CD4-positive, alpha-beta memory T cell (primary cell): Measurements from ENCODE around the gene GPR183. TPM values are rescaled to one million over a fixed set of nuclear protein-coding genes. Genes with fewer than 3 reads are reported as not detected.

Experiments used
- CTCF ChIA-PET: fragments of 350-600 bp; sonication (Branson Sonifier 250); formaldehyde crosslinking; loops from one replicate; lab custom pipeline; 2021; ENCODE audit warnings: inconsistent platforms; ENCODE audit not compliant: partially characterized antibody; lab: Charles Lee
- POLR2A ChIA-PET: fragments of 350-600 bp; sonication (Branson Sonifier 250); formaldehyde crosslinking; loops from one replicate; lab custom pipeline; 2021; ENCODE audit not compliant: partially characterized antibody; lab: Charles Lee
- DNase-seq, 5 donors: peaks; one replicate each; pipeline versions ENCODE4 v3.0.0 to v3.0.0-alpha.2; 2020 to 2022; ENCODE audit warnings: mixed read lengths in 1 of 5
- H3K27ac ChIP-seq: one replicate; pipeline ENCODE4 v1.7.0; 2013; ENCODE audit warnings: low read depth, low read length
- H3K27me3 ChIP-seq: 2 replicates; pipeline ENCODE4 v1.7.0; 2013; ENCODE audit warnings: mild to moderate bottlenecking, low read length, moderate library complexity; ENCODE audit not compliant: insufficient read depth
- H3K36me3 ChIP-seq: 2 replicates; pipeline ENCODE4 v1.7.0; 2013; ENCODE audit warnings: mild to moderate bottlenecking, low read length, moderate library complexity; ENCODE audit not compliant: insufficient read depth
- H3K4me1 ChIP-seq: 2 replicates; pipeline ENCODE4 v1.7.0; 2013; ENCODE audit warnings: mild to moderate bottlenecking, low read length, moderate library complexity; ENCODE audit not compliant: insufficient read depth
- H3K4me3 ChIP-seq, 2 donors: one replicate each; pipeline ENCODE4 v1.7.0; 2013; ENCODE audit warnings: low read length in 2 of 2, mild to moderate bottlenecking in 1 of 2
- H3K9me3 ChIP-seq, 2 donors: one replicate each; pipeline ENCODE4 v1.7.0; 2013; ENCODE audit warnings: low read length in 2 of 2, control low read depth in 1 of 2; ENCODE audit not compliant: control insufficient read depth in 1 of 2
- H3K27ac Mint-ChIP-seq, 7 donors: one replicate each; pipeline ENCODE4 v1.8.0; 2020 to 2021; ENCODE audit warnings: mixed read lengths in 7 of 7, mild to moderate bottlenecking in 6 of 7, inconsistent platforms in 3 of 7, moderate library complexity in 3 of 7
- H3K27me3 Mint-ChIP-seq, 2 donors: one replicate each; pipeline ENCODE4 v1.8.0; 2020 to 2021; ENCODE audit warnings: mixed read lengths in 2 of 2
- H3K36me3 Mint-ChIP-seq, 2 donors: one replicate each; pipeline ENCODE4 v1.8.0; 2020 to 2021; ENCODE audit warnings: mixed read lengths in 2 of 2, inconsistent platforms in 1 of 2, mild to moderate bottlenecking in 1 of 2
- H3K4me1 Mint-ChIP-seq, 4 donors: one replicate each; pipeline ENCODE4 v1.8.0; 2020 to 2021; ENCODE audit warnings: mixed read lengths in 4 of 4, mild to moderate bottlenecking in 1 of 4
- H3K4me3 Mint-ChIP-seq, 8 donors: one replicate each; pipeline ENCODE4 v1.8.0; 2020 to 2021; ENCODE audit warnings: mixed read lengths in 8 of 8, mild to moderate bottlenecking in 7 of 8, moderate library complexity in 6 of 8, inconsistent platforms in 3 of 8
- H3K9me3 Mint-ChIP-seq, 8 donors: one replicate each; pipeline ENCODE4 v1.8.0; 2020 to 2021; ENCODE audit warnings: mixed read lengths in 8 of 8, mild to moderate bottlenecking in 5 of 8, inconsistent platforms in 3 of 8, moderate library complexity in 1 of 8
- intact Hi-C: fragments of 100-400 bp; cut with micrococcal nuclease; formaldehyde crosslinking; loops from one replicate; pipeline ENCODE4 v1.15.1; 2023
- polyA plus RNA-seq, 2 donors: library from polyadenylated mRNA; unstranded; fragments of 300-500 nt; fragmentation: Illumina TruSeq; gene quantifications; one replicate each; pipeline ENCODE4 v1.2.3, GENCODE V29; 2021
- total RNA-seq, 2 experiments: library from RNA; stranded (reverse); gene quantifications; one replicate each; pipeline ENCODE4 v1.2.3, GENCODE V29; 2021

Gene GPR183
- total and polyA plus RNA-seq, 4 experiments from 2014 or later: 203 to 954 (median 383) TPM

DNA sequence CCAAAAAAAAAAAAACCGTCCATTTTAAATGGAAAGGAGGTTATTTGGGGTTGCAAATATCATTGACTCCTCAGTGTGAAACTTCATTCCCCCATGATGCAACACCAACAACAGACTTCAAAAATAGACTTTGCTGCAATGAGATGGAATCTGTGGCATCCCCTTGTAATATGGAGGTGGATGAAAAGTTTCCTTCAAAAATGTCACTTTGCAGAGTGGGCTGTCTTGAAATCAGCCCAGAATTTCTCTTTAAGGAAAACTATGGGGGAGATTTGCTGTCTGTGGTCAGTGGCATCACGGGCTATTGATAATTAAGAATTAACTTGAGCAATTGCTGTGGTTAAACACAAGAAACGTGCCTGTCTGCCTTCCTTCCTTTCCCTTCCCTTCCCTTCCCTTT is 50.5 kb downstream of the GPR183 start:
- Histone ChIP-seq H3K9me3 (no peaks in the 10 kb centered on the region), H3K27ac (peak overlapping the region; percentile 39), H3K4me3 (peak overlapping the region; percentile 58 to 63), H3K36me3 (peaks cover 11% of the 10 kb centered on the region), H3K27me3 (no peaks in the 10 kb centered on the region), H3K4me1 (peaks cover 55% of the 10 kb centered on the region)
- Mint-ChIP-seq H3K9me3 (peaks cover 0 to 2% (median 0%) of the 10 kb centered on the region in 8 donors), H3K4me3 (peak overlapping the region; percentile 80 to 91 (median 84)), H3K27ac (peak overlapping the region; percentile 57 to 90 (median 74)), H3K27me3 (no peaks in the 10 kb centered on the region), H3K36me3 (peaks cover 26 to 43% of the 10 kb centered on the region in 2 donors), H3K4me1 (peaks cover 48 to 78% (median 58%) of the 10 kb centered on the region in 4 donors)
- ChIA-PET CTCF (interaction anchor here (0.6 to 5.1 kb wide), 11 partner anchors 8 to 387 kb away, joined by 3 to 77 read pairs (median 6); partner anchors contain the start of gene UBAC2), POLR2A (interaction anchor here (0.6 to 4.7 kb wide), 13 partner anchors 9 to 244 kb away, joined by 3 to 152 read pairs (median 5); partner anchors contain the start of genes TM9SF2 and UBAC2)
- DNase-seq: peak in 1 of 5 donors; percentile 38
- intact Hi-C loops: loop anchor here (1.0 to 5.0 kb wide), 3 partner anchors 18 to 169 kb away; no protein-coding TSS in a partner anchor

DNA sequence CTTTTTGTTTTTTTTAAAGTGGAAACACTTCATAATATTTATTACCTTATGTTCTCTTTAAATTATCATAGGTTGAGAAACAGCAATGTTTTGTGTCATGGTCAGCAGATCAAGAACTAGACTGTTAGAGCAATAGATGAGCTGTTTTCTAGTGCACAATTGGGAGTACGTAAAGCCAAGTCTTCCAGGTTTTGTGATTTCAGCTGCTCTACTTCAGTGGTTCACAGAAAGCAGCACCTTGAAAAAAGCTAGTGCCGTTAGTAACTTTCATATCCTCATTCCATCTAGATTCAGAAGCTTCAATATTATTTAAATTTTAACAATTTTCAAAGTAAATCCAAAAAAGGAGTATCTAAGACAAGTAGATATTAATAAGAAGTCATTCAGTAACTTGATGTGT is 50.9 kb downstream of the GPR183 start:
- Mint-ChIP-seq H3K4me3 (peak overlapping the region; percentile 80 to 91 (median 84)), H3K9me3 (peaks cover 0 to 2% (median 0%) of the 10 kb centered on the region in 8 donors), H3K36me3 (peaks cover 28 to 43% of the 10 kb centered on the region in 2 donors), H3K27me3 (no peaks in the 10 kb centered on the region), H3K4me1 (peaks cover 49 to 78% (median 60%) of the 10 kb centered on the region in 4 donors), H3K27ac (peak overlapping the region; percentile 57 to 90 (median 74))
- H3K27me3 ChIP-seq: no peaks in the 10 kb centered on the region
- H3K9me3 ChIP-seq: no peaks in the 10 kb centered on the region
- DNase-seq: no peak
- H3K4me1 ChIP-seq: peaks cover 59% of the 10 kb centered on the region
- intact Hi-C loops: loop anchor here (1.0 to 5.0 kb wide), 3 partner anchors 17 to 169 kb away; no protein-coding TSS in a partner anchor
- ChIA-PET CTCF (interaction anchor here (0.5 to 5.1 kb wide), 14 partner anchors 8 to 387 kb away, joined by 3 to 77 read pairs (median 4); partner anchors contain the start of gene UBAC2), POLR2A (interaction anchor here (0.6 to 4.7 kb wide), 14 partner anchors 10 to 205 kb away, joined by 3 to 152 read pairs (median 4); partner anchors contain the start of gene UBAC2)
- H3K4me3 ChIP-seq: peak overlapping the region in 1 of 2 donors; percentile 63
- H3K36me3 ChIP-seq: peaks cover 11% of the 10 kb centered on the region
- peak overlapping the region; percentile 39 for H3K27ac ChIP-seq

- H3K27ac Mint-ChIP-seq: peak overlapping the region; percentile 5 to 90 (median 80)
- Histone ChIP-seq H3K27me3 (no peaks in the 10 kb centered on the region), H3K9me3 (no peaks in the 10 kb centered on the region), H3K4me1 (peaks cover 55% of the 10 kb centered on the region), H3K27ac (no peak overlapping the region), H3K36me3 (peaks cover 11% of the 10 kb centered on the region), H3K4me3 (no peak overlapping the region)
- ChIA-PET CTCF (interaction anchor here (1.0 to 5.1 kb wide), 9 partner anchors 10 to 182 kb away, joined by 3 to 77 read pairs (median 7); partner anchors contain the start of gene UBAC2), POLR2A (interaction anchor here (0.8 to 4.7 kb wide), 11 partner anchors 10 to 204 kb away, joined by 3 to 152 read pairs (median 4); partner anchors contain the start of gene UBAC2)
- intact Hi-C loops: loop anchor here (5.0 kb wide), 1 partner anchor 168 kb away; no protein-coding TSS in a partner anchor
- H3K27me3 Mint-ChIP-seq: no peaks in the 10 kb centered on the region
- H3K36me3 Mint-ChIP-seq: peaks cover 35 to 45% of the 10 kb centered on the region in 2 donors
- peaks cover 49 to 78% (median 59%) of the 10 kb centered on the region in 4 donors for H3K4me1 Mint-ChIP-seq
- DNase-seq: no peak
- peak overlapping the region in 7 of 8 donors; percentile 9 to 91 (median 80) for H3K4me3 Mint-ChIP-seq
- H3K9me3 Mint-ChIP-seq: peaks cover 0 to 2% (median 0%) of the 10 kb centered on the region in 8 donors
Measured at GRCh38 chr13:99255271-99255670, 51.9 kb downstream of the GPR183 start.

- ChIA-PET CTCF (interaction anchor here (1.0 to 5.1 kb wide), 7 partner anchors 9 to 182 kb away, joined by 3 to 77 read pairs (median 5); partner anchors contain the start of gene UBAC2), POLR2A (interaction anchor here (1.0 to 4.7 kb wide), 8 partner anchors 10 to 73 kb away, joined by 3 to 152 read pairs (median 4); partner anchors contain the start of gene UBAC2)
- Histone ChIP-seq H3K4me1 (peaks cover 55% of the 10 kb centered on the region), H3K27me3 (no peaks in the 10 kb centered on the region), H3K4me3 (no peak overlapping the region), H3K27ac (no peak overlapping the region), H3K9me3 (no peaks in the 10 kb centered on the region), H3K36me3 (peaks cover 11% of the 10 kb centered on the region)
- intact Hi-C loops: loop anchor here (5.0 kb wide), 1 partner anchor 168 kb away; no protein-coding TSS in a partner anchor
- peak overlapping the region in 6 of 8 donors; percentile 9 to 91 (median 68) for H3K4me3 Mint-ChIP-seq
- H3K27ac Mint-ChIP-seq: peak overlapping the region; percentile 20 to 90 (median 80)
- DNase-seq: no peak
- peaks cover 49 to 78% (median 59%) of the 10 kb centered on the region in 4 donors for H3K4me1 Mint-ChIP-seq
- H3K9me3 Mint-ChIP-seq: no peaks in the 10 kb centered on the region
- no peaks in the 10 kb centered on the region for H3K27me3 Mint-ChIP-seq
- H3K36me3 Mint-ChIP-seq: peaks cover 39 to 49% of the 10 kb centered on the region in 2 donors
Measured at GRCh38 chr13:99254830-99255229, 52.4 kb downstream of the GPR183 start.

DNA sequence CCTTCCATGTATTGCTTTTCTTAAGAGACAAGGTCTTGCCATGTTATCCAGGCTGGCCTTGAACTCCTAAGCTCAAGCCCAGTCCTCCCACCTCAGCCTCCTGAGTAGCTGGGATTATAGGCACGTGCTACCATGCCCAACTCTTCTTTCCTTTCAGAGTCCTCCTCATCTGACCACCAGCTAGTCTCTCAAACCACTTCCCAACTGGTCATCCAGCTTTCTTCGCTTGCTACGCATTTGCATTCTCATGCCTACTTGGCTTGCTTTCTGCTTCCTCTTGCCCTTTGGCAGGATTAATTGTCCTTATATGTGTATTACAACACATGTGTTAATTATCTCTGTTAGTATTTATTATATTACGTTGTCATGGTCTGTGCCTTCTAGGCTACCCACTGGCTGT is 55.3 kb downstream of the GPR183 start:
- H3K27ac ChIP-seq: no peak overlapping the region
- H3K9me3 Mint-ChIP-seq: no peaks in the 10 kb centered on the region
- no peaks in the 10 kb centered on the region for H3K27me3 ChIP-seq
- H3K36me3 ChIP-seq: peaks cover 11% of the 10 kb centered on the region
- peaks cover 60 to 65% of the 10 kb centered on the region in 2 donors for H3K36me3 Mint-ChIP-seq
- H3K4me1 Mint-ChIP-seq: peaks cover 45 to 70% (median 53%) of the 10 kb centered on the region in 4 donors
- peak overlapping the region in 6 of 7 donors; percentile 29 to 86 (median 67) for H3K27ac Mint-ChIP-seq
- intact Hi-C loops: no loop called here
- CTCF ChIA-PET: interaction anchor here (0.9 to 2.1 kb wide), 6 partner anchors 9 to 185 kb away, joined by 3 to 10 read pairs (median 4); partner anchors contain the start of gene UBAC2
- POLR2A ChIA-PET: interaction anchor here (0.7 to 1.2 kb wide), 3 partner anchors 14 to 51 kb away, joined by 3 to 13 read pairs (median 3); partner anchors contain the start of gene UBAC2
- peak overlapping the region in 2 of 8 donors; percentile 30 to 71 for H3K4me3 Mint-ChIP-seq
- no peak overlapping the region for H3K4me3 ChIP-seq
- H3K27me3 Mint-ChIP-seq: no peaks in the 10 kb centered on the region
- DNase-seq: no peak
- peaks cover 44% of the 10 kb centered on the region for H3K4me1 ChIP-seq
- no peaks in the 10 kb centered on the region for H3K9me3 ChIP-seq

DNA sequence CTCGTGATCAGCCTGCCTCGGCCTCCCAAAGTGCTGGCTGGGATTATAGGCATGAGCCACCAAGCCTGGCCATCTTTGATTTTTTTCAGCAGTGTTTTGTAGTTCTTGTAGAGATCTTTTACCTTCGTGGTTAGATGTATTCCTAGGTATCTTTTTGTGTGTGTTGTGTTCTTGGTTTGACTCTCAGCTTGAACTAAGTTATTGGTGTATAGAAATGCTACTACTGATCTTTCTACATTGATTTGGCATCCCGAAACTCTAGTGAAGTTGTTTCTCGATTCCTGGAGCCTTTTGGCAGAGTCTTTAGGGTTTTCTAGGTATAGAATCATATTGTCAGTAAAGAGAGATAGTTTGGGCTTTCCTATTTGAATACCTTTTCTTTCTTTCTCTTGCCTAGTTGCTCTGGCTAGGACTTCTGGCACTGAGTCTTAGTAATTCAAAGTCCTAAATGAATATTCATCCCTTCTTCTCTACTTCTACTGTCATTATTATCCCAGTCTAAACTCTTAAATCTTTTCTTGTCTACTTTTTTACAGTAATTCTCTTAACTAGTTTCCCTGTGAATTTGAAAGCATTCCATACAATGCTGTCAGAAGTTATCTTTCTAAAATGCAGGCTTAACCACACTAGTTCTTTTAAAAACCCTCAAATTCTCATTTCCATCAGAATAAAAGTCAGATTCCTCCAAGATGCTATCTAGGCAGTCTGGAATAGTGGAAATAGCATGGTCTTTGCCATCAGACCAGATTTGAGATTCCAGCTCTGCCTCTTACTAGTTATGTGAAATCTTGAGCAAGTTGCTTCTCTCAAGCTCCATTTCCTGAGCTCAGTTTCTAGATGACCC is 56.0 kb downstream of the GPR183 start:
- no peaks in the 10 kb centered on the region for H3K27me3 ChIP-seq
- peaks cover 37% of the 10 kb centered on the region for H3K4me1 ChIP-seq
- no peaks in the 10 kb centered on the region for H3K9me3 ChIP-seq
- peaks cover 11% of the 10 kb centered on the region for H3K36me3 ChIP-seq
- H3K27ac ChIP-seq: no peak overlapping the region
- no peak for DNase-seq
- Mint-ChIP-seq H3K36me3 (peaks cover 63 to 64% of the 10 kb centered on the region in 2 donors), H3K27ac (peak overlapping the region; percentile 63 to 87 (median 77)), H3K9me3 (peaks cover 0 to under 1% (median 0%) of the 10 kb centered on the region in 8 donors), H3K27me3 (no peaks in the 10 kb centered on the region), H3K4me1 (peaks cover 41 to 64% (median 50%) of the 10 kb centered on the region in 4 donors), H3K4me3 (peak overlapping the region in 5 of 8 donors; percentile 9 to 71 (median 36))
- ChIA-PET POLR2A (interaction anchor here (0.7 to 1.2 kb wide), 3 partner anchors 13 to 50 kb away, joined by 3 to 13 read pairs (median 3); partner anchors contain the start of gene UBAC2), CTCF (interaction anchor here (0.6 to 2.1 kb wide), 7 partner anchors 8 to 186 kb away, joined by 3 to 10 read pairs (median 4); partner anchors contain the start of gene UBAC2)
- intact Hi-C loops: no loop called here
- H3K4me3 ChIP-seq: no peak overlapping the region
